NCI-H82 treated with DMSO at 0.1 percent for 48 hours (cell line): Measurements from ENCODE around the gene GSN.

Experiments
- DNase-seq: peaks from one replicate; lab custom pipeline; 2025; ENCODE audit not compliant: unreplicated experiment; lab: John Stamatoyannopoulos, UW

GSN gene

GRCh38 chr9:121368745-121369144 is 100.8 kb downstream of the GSN start:
- no peak for DNase-seq

GRCh38 chr9:121369595-121370265 is 101.8 kb downstream of the GSN start, which contains the start of gene STOM:
Gene STOM (minus strand): TSS chr9:121370250. CDS start chr9:121370187, 63 bp downstream.
- DNase-seq = no peak

DNA sequence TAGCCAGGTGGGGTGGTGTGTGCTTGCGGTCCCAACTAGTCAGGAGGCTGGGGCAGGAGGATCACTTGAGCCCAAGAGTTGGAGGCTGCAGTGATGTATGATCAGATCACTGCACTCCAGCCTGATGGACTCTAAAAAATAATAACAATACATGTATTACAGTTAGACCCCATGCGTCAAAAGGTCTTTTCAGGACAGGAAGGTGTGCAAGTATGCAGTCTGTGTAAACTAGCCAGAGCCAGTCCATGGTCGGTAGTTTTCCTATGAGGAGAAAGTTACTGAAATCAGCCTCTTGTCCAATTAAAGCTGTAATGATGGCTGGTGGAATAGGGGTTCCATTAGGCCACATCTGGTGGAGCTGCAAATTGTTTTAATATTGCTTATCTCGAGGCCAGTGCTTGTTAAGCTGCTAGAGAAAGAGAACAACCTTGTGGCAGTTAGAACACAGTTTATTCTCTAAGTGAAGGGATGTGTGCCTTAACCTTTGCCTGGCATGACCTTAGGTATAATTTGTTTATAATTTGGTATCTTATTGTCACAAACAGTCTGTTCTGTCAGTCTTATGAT is 103.6 kb downstream of the GSN start:
- DNase-seq = no peak

- no peak for DNase-seq
Observed at GRCh38 chr9:121372239-121373010, 104.5 kb downstream of the GSN start.

- no peak for DNase-seq
Observed at GRCh38 chr9:121373011-121373729, 105.2 kb downstream of the GSN start.

DNA sequence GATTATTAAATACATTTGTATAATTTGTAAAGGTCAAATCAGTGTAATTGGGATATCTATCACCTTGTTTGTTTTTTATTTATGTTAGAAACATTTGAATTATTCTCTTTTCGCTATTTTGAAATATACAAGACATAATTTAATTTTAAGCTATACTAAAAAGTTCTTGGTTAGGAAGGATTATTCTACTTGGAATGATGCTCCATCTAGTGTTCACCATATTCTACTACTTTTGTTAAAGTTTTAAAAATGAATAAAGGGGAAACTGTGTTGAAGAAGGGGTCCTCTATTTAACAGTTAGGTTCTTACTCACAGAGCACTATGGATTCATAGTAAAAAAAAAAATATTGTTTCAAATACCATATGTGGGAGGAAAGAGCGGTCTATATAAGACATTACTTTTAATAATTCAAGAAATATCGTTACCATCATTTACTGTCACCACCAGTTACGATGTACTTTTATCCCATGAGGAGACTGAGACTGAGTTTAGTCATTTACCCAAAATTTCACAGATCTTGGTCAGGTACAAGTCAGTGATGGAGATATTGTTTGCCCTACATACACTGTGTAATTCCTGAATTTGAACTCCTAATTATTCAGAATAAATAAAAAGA is 108.4 kb downstream of the GSN start:
- DNase-seq = no peak

- no peak for DNase-seq
Observed at GRCh38 chr9:121380846-121381245, 112.9 kb downstream of the GSN start.
